Measurements from ENCODE around the gene TMEM200B.

DNA sequence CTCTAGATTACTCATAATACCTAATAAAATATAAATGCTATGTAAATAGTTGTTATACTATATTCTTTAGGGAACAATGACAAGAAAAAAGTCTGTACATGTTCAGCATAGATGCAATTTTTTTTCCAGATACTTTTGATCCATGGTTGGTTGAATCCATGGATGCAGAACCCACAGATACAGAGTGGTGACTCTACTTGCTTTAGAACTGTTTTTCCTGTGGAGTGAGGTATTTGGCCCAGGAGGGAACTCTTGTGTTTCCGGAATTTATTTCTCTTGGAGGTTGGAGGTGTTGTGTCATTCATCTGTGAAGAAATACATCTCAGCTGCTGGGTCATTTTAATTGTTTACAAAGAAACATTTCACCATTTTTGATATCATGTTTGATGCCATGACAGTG, 28.7 kb downstream of the TMEM200B start:
- TF ChIP-seq POLR2A (IDR thresholded peaks at IDR 0.05): no peak
- TF ChIP-seq, protein P1, sequence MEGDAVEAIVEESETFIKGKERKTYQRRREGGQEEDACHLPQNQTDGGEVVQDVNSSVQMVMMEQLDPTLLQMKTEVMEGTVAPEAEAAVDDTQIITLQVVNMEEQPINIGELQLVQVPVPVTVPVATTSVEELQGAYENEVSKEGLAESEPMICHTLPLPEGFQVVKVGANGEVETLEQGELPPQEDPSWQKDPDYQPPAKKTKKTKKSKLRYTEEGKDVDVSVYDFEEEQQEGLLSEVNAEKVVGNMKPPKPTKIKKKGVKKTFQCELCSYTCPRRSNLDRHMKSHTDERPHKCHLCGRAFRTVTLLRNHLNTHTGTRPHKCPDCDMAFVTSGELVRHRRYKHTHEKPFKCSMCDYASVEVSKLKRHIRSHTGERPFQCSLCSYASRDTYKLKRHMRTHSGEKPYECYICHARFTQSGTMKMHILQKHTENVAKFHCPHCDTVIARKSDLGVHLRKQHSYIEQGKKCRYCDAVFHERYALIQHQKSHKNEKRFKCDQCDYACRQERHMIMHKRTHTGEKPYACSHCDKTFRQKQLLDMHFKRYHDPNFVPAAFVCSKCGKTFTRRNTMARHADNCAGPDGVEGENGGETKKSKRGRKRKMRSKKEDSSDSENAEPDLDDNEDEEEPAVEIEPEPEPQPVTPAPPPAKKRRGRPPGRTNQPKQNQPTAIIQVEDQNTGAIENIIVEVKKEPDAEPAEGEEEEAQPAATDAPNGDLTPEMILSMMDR (IDR thresholded peaks at IDR 0.05): no peak
